Left ventricle myocardium inferior (tissue), 1 donor: ENCODE measurements around the gene TANK. TPM values are rescaled to one million over a fixed set of nuclear protein-coding genes. Genes with fewer than 3 reads are reported as not detected.

ENCODE experiments used
- DNase-seq: peaks from one replicate; pipeline ENCODE4 v3.0.0-alpha.2; 2020
- H3K27ac ChIP-seq: fragments of 200-600 bp; replicated peaks from 2 replicates; pipeline ENCODE4 v1.8.0; 2021
- H3K27me3 ChIP-seq: fragments of 200-600 bp; 2 replicates; pipeline ENCODE4 v1.8.0; 2021; ENCODE audit warnings: low read depth
- H3K36me3 ChIP-seq: fragments of 200-600 bp; 2 replicates; pipeline ENCODE4 v1.8.0; 2021
- H3K4me1 ChIP-seq: fragments of 200-600 bp; 2 replicates; pipeline ENCODE4 v1.8.0; 2021
- H3K4me3 ChIP-seq: fragments of 200-600 bp; 2 replicates; pipeline ENCODE4 v1.8.0; 2021; ENCODE audit warnings: mild to moderate bottlenecking, moderate library complexity
- H3K9me3 ChIP-seq: fragments of 200-600 bp; replicated peaks from 2 replicates; pipeline ENCODE4 v1.8.0; 2021
- CTCF ChIP-seq: fragments of 200-600 bp; IDR thresholded peaks from 2 replicates; pipeline ENCODE4 v1.8.0; 2021; ENCODE audit warnings: antibody characterized with exemption, mild to moderate bottlenecking, borderline replicate concordance
- intact Hi-C: fragments of 100-400 bp; cut with micrococcal nuclease; formaldehyde crosslinking; loops from one replicate; pipeline ENCODE4 v1.11.0; 2022
- total RNA-seq: library from RNA; stranded (reverse); fragmentation: NEBNext Ultra II Directional; extraction: Animal tissue kit (Norgen Biotek cat#: 25700); gene quantifications from one replicate; pipeline ENCODE4 v1.2.1, GENCODE V29; 2021
- donor health status: DM: no; HTN: yes; CAD: no; lungs with severe emphysema.

The TANK gene
- total RNA-seq, 1 donor from 2014 or later, result 27.8 TPM

GRCh38 chr2:161223139-161223732, 63.0 kb downstream of the TANK start:
- Histone ChIP-seq H3K27ac (no peak overlapping the region), H3K36me3 (peaks cover 43% of the 10 kb centered on the region), H3K9me3 (no peaks in the 10 kb centered on the region), H3K4me3 (no peak overlapping the region), H3K27me3 (no peaks in the 10 kb centered on the region), H3K4me1 (no peaks in the 10 kb centered on the region)
- intact Hi-C loops, result loop anchor here (10.0 kb wide), 1 partner anchor 52 kb away; no protein-coding TSS in a partner anchor
- DNase-seq, result no peak
- TF ChIP-seq CTCF, result peak; percentile 80

GRCh38 chr2:161228511-161229240, 68.4 kb downstream of the TANK start:
- Histone ChIP-seq H3K4me1 (no peaks in the 10 kb centered on the region), H3K9me3 (no peaks in the 10 kb centered on the region), H3K36me3 (peaks cover 75% of the 10 kb centered on the region), H3K27me3 (no peaks in the 10 kb centered on the region), H3K4me3 (no peak overlapping the region), H3K27ac (no peak overlapping the region)
- no peak for DNase-seq
- no peak for TF ChIP-seq CTCF
- intact Hi-C loops, result loop anchor here (10.0 kb wide), 1 partner anchor 46 kb away; no protein-coding TSS in a partner anchor

- Histone ChIP-seq H3K4me3 (no peak overlapping the region), H3K27me3 (no peaks in the 10 kb centered on the region), H3K4me1 (no peaks in the 10 kb centered on the region), H3K9me3 (no peaks in the 10 kb centered on the region), H3K27ac (no peak overlapping the region), H3K36me3 (peaks cover 63% of the 10 kb centered on the region)
- DNase-seq, result no peak
- no peak for TF ChIP-seq CTCF
- intact Hi-C loops, result no loop called here
These were observed 70.7 kb downstream of the TANK start for GRCh38 chr2:161230959-161231358.

- no peak for TF ChIP-seq CTCF
- peaks cover 7% of the 10 kb centered on the region for H3K4me1 ChIP-seq
- H3K4me3 ChIP-seq, result no peak overlapping the region
- H3K36me3 ChIP-seq, result peaks cover 52% of the 10 kb centered on the region
- intact Hi-C loops, result no loop called here
- no peak overlapping the region for H3K27ac ChIP-seq
- no peak for DNase-seq
- no peaks in the 10 kb centered on the region for H3K9me3 ChIP-seq
- H3K27me3 ChIP-seq, result no peaks in the 10 kb centered on the region
These were observed 72.3 kb downstream of the TANK start for GRCh38 chr2:161232571-161232970.

- H3K36me3 ChIP-seq, result peaks cover 38% of the 10 kb centered on the region
These were observed 73.7 kb downstream of the TANK start for GRCh38 chr2:161233858-161234431.

More at GRCh38 chr2:161233858-161234431, 73.7 kb downstream of the TANK start:
- intact Hi-C loops, result no loop called here
- TF ChIP-seq CTCF, result no peak
- Histone ChIP-seq H3K27me3 (no peaks in the 10 kb centered on the region), H3K4me1 (peaks cover 17% of the 10 kb centered on the region), H3K4me3 (no peak overlapping the region), H3K9me3 (no peaks in the 10 kb centered on the region), H3K27ac (no peak overlapping the region)
- no peak for DNase-seq
